Urinary bladder (tissue), 4 donors: Measurements from ENCODE around the gene REM1. TPM values are rescaled to one million over a fixed set of nuclear protein-coding genes. Genes with fewer than 3 reads are reported as not detected.
A peak's percentile ranks its signal among the peaks of the same experiment; 100 is the strongest.

ENCODE experiments used
- DNase-seq: peaks from one replicate; pipeline ENCODE4 v3.0.0-alpha.2; 2015; ENCODE audit errors: extremely low spot score
- H3K27ac ChIP-seq: one replicate; pipeline ENCODE4 v1.5.1; 2013; ENCODE audit warnings: low read depth, mild to moderate bottlenecking, moderate library complexity
- H3K36me3 ChIP-seq: one replicate; pipeline ENCODE4 v1.6.1; 2013; ENCODE audit warnings: mild to moderate bottlenecking, moderate library complexity; ENCODE audit not compliant: insufficient read depth
- H3K4me1 ChIP-seq: one replicate; pipeline ENCODE4 v1.6.1; 2013; ENCODE audit warnings: mild to moderate bottlenecking, moderate library complexity; ENCODE audit not compliant: insufficient read depth
- H3K4me3 ChIP-seq: one replicate; pipeline ENCODE4 v1.5.1; 2013; ENCODE audit warnings: low read depth, low read length
- WGBS: extraction: QIAGEN DNeasy Blood & Tissue Kit; methylation state at CpG from one replicate; pipeline ENCODE4 v1.1.7; 2013; 5-methylcytosine and 5-hydroxymethylcytosine counted together
- polyA plus RNA-seq: library from polyadenylated mRNA; stranded (reverse); fragments of 200-250 nt; gene quantifications from one replicate; pipeline ENCODE4 v1.2.3, GENCODE V29; 2013
- total RNA-seq: library from RNA; depleted of rRNA; stranded (reverse); fragments of >200 nt; gene quantifications from one replicate; pipeline ENCODE4 v1.2.3, GENCODE V29; 2014
- donor health status: healthy with polysubstance abuse.
- donor health status: healthy.

The REM1 gene
- total and polyA plus RNA-seq, 2 donors, result 4.1 to 4.8 TPM

DNA sequence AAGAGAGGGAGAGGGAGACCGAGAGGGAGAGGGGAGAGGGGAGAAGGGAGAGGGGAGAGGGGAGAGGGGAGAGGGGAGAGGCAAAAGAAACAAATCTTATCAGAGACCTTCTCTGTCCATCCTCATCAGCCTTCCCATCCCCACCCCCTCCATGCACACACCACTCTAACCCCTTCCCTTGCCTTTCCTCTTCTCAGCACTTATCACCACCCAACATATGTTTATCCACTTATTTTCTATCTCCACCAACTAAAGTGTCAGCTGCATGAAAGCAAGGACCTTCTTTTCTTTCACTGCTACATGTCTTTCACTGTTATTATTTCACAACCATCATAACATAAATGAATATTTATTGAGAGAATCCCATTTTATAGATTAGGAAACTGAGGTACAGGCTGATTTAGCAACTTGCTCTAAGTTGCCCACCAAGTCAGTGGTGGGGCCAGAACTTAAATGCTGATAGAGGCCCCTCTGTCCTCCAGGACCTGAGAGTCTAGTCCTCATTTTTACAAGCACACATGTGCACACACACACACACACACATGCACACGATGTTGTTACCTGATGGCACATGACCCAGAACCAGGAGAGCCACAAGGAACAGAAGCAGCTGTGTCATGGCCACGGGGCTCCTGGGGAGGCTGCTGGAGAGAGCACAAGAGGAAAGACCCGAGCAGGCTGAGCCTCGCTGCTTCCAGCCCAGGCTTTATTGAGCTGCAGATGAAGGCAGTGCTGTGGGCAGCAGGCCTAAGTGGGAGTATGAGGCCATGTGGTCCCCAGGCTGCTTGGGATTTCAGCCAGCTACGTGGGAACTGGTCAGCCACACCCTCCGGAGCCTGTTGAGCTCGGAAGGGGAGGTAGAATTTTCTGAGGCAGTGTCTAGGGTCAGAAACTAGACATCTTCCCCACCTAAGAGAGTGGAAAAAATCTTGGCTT lies 2.4 kb upstream of the REM1 start:
- 38% methylated on average over 7 of the region's 8 CpGs for WGBS
- H3K4me1 ChIP-seq, result no peaks in the 10 kb centered on the region
- H3K36me3 ChIP-seq, result no peaks in the 10 kb centered on the region
- H3K4me3 ChIP-seq, result no peak overlapping the region
- H3K27ac ChIP-seq, result no peak overlapping the region
- no peak for DNase-seq

DNA sequence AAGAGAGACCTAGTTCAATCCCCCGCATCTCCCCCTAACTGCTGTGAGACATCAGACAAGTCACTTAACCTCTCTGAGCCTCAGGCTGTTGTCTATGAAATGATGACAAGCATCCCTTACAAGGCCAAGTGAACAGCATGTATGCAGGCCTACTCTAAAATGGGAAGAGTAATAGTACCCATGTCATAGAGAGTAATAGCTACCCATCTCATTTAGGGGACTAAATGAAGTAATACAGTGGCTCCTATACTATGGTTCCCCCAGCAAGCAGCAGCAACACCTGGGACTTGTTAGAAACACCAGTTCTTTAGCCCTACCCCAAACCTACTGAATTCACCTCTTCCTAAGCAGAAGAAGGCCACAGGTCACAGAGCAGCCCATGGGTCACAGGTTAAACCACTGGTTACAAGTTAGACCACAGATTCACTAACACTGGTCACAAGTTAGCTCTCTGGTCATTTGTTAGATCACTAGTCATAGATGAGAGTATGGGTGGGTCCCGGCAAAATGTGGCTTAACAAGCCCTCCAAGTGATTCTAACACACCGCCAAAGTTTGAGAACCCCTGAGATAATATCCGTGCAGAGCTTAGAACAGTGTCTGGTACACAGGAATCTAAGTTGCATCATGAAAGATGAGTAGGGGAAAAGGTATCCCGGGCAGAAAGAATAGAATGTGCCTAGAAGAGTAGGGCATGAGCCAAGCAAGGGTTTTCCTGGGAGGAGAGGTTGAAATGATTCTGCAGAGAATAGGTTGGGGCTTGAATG lies 1.6 kb upstream of the REM1 start:
- 77% methylated on average over 5 of the region's 5 CpGs for WGBS
- Histone ChIP-seq H3K36me3 (no peaks in the 10 kb centered on the region), H3K4me1 (no peaks in the 10 kb centered on the region), H3K27ac (no peak overlapping the region), H3K4me3 (no peak overlapping the region)
- no peak for DNase-seq

DNA sequence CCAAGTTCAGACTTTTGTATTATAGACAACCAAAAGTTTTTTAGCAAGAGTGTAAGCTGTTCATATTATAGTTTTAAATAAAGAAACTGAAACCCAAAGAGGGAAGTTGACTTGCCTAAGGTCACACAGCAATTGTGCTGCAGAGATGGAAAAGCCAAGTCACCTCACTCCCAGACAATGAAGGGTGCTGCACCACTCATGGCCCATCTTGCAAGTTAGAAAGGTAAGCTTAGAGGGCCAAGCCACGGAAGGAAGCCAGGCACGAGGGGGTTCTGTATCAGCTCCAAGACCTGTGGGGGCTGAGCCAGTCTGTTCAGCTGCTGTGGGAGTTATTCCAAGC lies 1.0 kb upstream of the REM1 start:
- no peak for DNase-seq
- Histone ChIP-seq H3K4me3 (no peak overlapping the region), H3K4me1 (no peaks in the 10 kb centered on the region), H3K27ac (no peak overlapping the region), H3K36me3 (no peaks in the 10 kb centered on the region)
- WGBS, result 62% methylated on average over 2 of the region's 2 CpGs

DNA sequence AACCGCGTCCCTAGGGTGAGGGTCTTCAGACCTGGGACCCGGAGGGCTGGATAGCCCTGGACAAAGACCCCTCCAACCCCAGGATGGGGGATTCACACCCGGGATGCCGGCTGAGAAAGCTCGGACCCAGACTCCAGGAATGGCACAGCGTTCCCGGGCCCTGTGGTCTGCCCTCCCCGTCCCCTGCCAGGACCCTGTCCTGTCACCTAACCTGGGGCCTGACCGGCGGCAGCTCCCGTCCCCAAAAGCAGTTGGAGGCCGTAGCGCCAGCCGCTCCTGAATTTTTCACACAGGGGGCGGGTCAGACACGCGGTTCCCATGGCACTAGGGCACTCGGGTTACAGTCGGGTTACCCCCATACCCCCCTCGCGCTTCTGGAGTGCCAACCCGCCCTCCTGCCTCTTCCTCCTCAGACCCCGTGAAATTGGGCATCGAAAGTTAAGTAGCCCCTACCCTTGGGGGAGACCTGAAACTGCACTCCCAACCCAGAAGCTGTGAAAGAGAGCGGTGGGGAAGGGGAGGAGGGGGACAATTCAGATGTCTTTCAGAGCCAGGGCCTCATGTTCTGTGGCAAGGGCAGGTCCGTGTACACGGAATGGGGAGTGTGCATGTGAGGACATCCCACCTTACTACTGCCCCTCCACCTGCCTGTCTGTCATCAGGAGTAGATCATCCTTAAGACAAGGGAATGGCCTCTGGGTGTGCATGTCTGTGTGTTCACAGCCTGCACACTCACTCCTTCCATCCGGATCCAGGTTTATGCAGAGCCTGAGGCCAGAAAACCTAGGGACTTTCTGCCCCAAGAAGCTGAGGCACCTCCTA lies 595 bp downstream of the REM1 start:
- Histone ChIP-seq H3K27ac (peak overlapping the region; percentile 25), H3K4me1 (no peaks in the 10 kb centered on the region), H3K4me3 (peak overlapping the region; percentile 50), H3K36me3 (no peaks in the 10 kb centered on the region)
- DNase-seq, result no peak
- 7% methylated on average over 29 of the region's 29 CpGs for WGBS

DNA sequence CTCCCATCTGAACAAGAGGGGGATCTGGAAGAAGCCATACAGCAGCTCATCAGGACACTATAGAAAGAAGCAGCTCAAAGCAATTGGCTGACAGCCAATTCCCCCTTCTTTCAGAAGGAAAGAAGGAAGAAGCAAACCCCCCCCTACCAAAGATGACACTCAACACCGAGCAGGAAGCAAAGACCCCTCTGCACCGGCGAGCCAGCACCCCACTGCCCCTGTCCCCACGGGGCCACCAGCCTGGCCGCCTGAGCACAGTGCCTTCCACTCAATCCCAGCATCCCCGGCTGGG lies 1.2 kb downstream of the REM1 start:
- DNase-seq, result no peak
- WGBS, result 70% methylated on average over 6 of the region's 6 CpGs
- Histone ChIP-seq H3K4me3 (no peak overlapping the region), H3K36me3 (no peaks in the 10 kb centered on the region), H3K27ac (no peak overlapping the region), H3K4me1 (no peaks in the 10 kb centered on the region)

DNA sequence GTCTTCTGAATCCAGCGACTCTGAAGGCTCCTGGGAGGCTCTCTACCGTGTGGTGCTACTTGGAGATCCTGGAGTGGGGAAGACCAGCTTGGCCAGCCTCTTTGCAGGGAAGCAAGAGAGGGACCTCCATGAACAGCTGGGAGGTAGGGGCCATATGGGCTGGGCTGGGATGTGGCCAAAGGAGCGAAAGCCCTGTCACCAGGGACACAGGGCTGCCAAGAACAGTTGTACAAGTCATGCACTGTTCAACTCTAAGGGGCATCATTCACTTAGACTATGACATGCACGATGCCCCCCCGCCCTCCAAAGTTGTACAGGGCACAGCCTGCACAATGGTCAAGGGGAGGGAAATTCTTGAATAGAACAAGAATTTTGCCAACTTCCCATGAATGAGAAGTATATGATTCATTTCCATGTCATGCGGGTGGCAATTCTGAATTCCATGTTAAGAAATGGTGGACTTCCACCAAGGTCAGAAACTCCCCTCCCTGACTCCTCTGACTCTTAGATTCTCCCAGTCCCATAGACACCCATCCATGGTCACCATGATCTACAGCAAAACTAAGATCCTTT lies 1.6 kb downstream of the REM1 start:
- Histone ChIP-seq H3K27ac (no peak overlapping the region), H3K4me3 (no peak overlapping the region), H3K36me3 (no peaks in the 10 kb centered on the region), H3K4me1 (no peaks in the 10 kb centered on the region)
- DNase-seq, result no peak
- WGBS, result 77% methylated on average over 6 of the region's 6 CpGs

DNA sequence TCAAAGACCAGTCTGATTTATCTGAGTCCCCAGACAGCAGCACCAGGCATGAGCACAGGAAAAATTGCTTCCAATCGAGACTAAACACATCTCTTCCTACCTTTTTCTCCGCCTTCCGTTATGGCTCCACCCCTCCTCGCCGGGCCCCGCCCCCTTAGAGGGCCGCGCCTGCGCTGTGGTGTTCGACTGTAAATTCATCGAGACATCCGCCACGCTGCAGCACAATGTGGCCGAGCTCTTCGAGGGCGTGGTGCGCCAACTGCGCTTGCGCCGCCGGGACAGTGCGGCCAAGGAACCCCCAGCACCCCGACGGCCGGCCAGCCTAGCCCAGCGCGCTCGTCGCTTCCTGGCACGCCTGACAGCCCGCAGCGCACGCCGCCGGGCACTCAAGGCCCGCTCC lies 8.9 kb downstream of the REM1 start:
- Histone ChIP-seq H3K36me3 (no peaks in the 10 kb centered on the region), H3K27ac (no peak overlapping the region), H3K4me1 (no peaks in the 10 kb centered on the region), H3K4me3 (no peak overlapping the region)
- 46% methylated on average over 36 of the region's 36 CpGs for WGBS
- no peak for DNase-seq

DNA sequence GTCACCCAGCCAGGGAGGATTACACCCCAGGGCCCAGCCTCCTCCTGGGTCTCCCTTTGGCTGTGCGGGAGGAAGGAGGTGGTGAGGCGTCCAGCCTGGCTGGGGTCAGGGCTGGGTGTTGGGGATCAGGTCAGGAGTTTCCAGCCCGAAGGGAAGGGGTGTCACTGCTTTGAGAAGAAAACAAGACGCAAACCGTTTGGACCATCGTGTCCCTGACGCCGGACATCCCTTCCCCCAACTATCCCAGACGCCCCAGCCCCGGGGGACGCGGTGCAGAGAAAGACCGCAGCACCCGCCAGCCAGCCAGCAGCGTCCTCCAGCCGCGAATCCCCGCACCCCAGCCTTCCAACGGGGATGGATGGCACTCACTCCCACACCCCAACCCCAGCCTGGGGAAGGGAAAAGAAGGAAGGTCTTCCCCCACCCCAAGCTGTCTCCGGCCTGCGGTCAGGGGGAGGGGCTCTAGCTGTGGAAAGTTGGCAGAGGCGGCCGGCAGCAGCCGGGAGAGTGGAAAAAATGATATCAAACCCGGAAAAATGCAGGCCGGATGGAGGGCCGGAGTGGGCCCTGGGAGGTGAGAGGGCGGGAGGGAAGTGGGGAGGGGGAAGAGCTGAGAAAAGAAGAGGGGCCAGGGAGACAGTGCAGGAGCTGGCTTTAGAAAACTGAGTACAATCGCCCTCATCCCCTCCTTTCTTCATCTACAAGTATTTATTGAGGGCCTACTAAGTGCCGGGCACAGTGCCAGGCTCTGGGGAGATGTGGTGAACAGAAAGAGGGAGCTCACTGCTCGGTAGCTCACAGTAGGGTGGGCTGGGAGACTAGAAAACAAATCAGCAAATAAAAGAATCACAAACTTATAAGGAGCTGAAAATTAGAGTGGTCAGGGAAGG lies 10.6 kb downstream of the REM1 start:
- peak overlapping the region; percentile 67 for H3K27ac ChIP-seq
- no peaks in the 10 kb centered on the region for H3K36me3 ChIP-seq
- DNase-seq, result peak; percentile 47
- H3K4me1 ChIP-seq, result no peaks in the 10 kb centered on the region
- H3K4me3 ChIP-seq, result peak overlapping the region; percentile 4
- WGBS, result 10% methylated on average over 31 of the region's 31 CpGs

DNA sequence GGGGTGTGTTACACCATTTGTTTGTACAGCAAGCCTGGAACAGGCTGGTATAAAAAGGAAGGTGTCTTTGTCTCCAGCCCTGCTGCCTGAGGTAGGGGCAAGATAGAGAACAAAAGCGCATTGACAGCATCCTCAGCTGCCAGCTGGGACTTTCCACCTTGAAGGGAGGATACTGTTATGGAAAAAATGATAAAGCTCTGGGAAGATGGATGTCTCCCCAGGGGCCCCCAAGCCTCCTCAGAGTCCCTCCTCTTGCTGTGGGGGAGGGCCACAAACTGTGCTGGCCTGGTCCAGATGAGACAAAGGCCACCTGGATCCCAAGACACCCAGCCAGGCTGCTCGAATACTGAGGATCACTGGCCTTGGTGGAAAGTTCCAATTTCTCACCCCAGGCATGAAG lies 13.0 kb downstream of the REM1 start:
- Histone ChIP-seq H3K27ac (no peak overlapping the region), H3K36me3 (no peaks in the 10 kb centered on the region), H3K4me3 (no peak overlapping the region), H3K4me1 (no peaks in the 10 kb centered on the region)
- WGBS, result 65% methylated on average over 2 of the region's 2 CpGs
- no peak for DNase-seq

DNA sequence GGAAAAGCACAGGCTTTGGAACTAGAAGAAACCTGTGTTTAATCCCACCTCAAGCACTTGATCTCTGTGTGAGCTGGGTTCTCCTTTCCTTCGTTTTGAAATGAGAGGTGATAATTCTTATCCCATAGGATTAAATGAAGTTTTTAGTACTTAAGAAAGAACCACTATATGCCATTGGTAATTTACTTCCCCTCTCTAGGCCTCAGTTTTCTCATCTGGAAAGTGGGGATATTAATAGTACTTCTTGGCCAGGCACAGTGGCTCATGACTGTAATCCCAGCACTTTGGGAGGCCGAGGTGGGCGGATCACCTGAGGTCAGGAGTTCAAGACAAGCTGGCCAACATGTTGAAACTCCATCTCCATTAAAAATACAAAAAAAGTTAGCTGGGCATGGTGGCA lies 14.1 kb downstream of the REM1 start:
- Histone ChIP-seq H3K27ac (no peak overlapping the region), H3K36me3 (no peaks in the 10 kb centered on the region), H3K4me1 (no peaks in the 10 kb centered on the region), H3K4me3 (no peak overlapping the region)
- 79% methylated on average over 3 of the region's 3 CpGs for WGBS
- DNase-seq, result no peak

DNA sequence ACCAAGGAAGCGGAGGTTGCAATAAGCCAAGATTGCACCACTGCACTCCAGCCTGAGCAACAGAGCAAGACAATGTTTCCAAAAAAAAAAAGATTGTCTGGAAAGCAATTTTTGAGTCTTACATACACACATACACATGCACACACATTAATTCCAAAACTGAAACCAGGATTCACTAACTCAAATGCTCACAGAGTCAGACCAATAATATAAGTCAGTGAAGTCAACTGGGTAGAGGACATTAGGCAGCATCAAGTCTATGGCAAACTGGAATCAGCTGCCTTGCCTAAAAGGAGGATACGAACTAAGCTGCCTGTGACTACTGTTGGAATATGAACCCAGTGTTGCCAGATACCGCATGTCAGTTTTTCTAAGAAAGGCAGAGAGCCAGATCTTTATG lies 15.7 kb downstream of the REM1 start:
- Histone ChIP-seq H3K4me1 (no peaks in the 10 kb centered on the region), H3K36me3 (no peaks in the 10 kb centered on the region), H3K27ac (no peak overlapping the region), H3K4me3 (no peak overlapping the region)
- WGBS, result 91% methylated on average over 3 of the region's 3 CpGs
- no peak for DNase-seq

DNA sequence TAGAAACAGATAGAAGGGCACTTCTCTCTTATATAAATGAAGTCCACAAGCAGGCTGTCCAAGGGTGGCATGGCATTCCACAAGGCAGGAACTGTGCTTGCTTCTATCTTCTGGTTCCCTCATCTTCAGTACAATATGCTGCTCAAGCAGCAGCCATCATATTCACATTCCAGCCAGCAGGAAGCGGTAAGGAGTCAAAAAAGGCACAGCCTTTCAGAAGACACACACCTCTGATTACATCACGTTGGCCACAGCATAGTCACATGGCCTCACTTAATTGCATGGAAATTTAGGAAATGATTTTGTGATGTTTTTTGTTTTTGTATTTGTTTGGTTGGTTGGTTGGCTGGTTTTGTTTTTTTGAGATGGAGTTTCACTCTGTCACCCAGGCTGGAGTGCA lies 19.0 kb downstream of the REM1 start:
- no peaks in the 10 kb centered on the region for H3K4me1 ChIP-seq
- WGBS, result 54% methylated on average over 2 of the region's 2 CpGs
- H3K27ac ChIP-seq, result no peak overlapping the region
- no peak overlapping the region for H3K4me3 ChIP-seq
- no peak for DNase-seq
- no peaks in the 10 kb centered on the region for H3K36me3 ChIP-seq
